Cardiac septum (tissue), 1 donor: ENCODE data around the gene LTB4R. TPM values are rescaled to one million over a fixed set of nuclear protein-coding genes. Genes with fewer than 3 reads are reported as not detected.

Source experiments
- DNase-seq: peaks from one replicate; pipeline ENCODE4 v3.0.0-alpha.2; 2020; ENCODE audit warnings: low spot score
- intact Hi-C: fragments of 100-400 bp; cut with DNase I; formaldehyde crosslinking; loops from one replicate; pipeline ENCODE4 v1.14.0; 2022
- total RNA-seq: library from RNA; stranded (reverse); fragmentation: NEBNext Ultra II Directional; extraction: Animal tissue kit (Norgen Biotek cat#: 25700); gene quantifications from one replicate; pipeline ENCODE4 v1.2.1, GENCODE V29; 2021
- donor health status: DM: no; HTN: no; CAD: no.

Gene LTB4R
- total RNA-seq, 1 donor from 2014 or later = 1.8 TPM

- no peak for DNase-seq
- intact Hi-C loops = no loop called here
Measured at GRCh38 chr14:24277606-24278321, 33.5 kb upstream of the LTB4R start.

DNA sequence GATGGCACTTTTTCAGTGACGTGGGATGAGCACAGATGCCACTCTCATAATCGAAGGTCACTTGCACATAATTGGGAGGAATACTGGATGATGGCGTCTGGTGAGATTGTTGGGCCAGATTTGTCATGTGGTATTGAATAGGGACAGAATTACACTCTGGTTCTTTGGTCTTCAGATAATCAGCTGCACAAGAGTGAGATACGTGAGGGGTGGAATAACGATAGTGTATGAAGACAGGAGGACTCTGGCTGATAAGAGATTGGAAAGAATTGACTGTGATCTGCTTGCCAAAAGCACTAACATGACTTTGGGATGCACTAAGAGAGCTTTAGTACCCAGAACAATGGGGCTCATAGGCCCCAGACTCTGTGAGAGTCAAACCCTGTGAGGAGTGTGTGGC lies 32.9 kb upstream of the LTB4R start:
- intact Hi-C loops = no loop called here
- no peak for DNase-seq

DNA sequence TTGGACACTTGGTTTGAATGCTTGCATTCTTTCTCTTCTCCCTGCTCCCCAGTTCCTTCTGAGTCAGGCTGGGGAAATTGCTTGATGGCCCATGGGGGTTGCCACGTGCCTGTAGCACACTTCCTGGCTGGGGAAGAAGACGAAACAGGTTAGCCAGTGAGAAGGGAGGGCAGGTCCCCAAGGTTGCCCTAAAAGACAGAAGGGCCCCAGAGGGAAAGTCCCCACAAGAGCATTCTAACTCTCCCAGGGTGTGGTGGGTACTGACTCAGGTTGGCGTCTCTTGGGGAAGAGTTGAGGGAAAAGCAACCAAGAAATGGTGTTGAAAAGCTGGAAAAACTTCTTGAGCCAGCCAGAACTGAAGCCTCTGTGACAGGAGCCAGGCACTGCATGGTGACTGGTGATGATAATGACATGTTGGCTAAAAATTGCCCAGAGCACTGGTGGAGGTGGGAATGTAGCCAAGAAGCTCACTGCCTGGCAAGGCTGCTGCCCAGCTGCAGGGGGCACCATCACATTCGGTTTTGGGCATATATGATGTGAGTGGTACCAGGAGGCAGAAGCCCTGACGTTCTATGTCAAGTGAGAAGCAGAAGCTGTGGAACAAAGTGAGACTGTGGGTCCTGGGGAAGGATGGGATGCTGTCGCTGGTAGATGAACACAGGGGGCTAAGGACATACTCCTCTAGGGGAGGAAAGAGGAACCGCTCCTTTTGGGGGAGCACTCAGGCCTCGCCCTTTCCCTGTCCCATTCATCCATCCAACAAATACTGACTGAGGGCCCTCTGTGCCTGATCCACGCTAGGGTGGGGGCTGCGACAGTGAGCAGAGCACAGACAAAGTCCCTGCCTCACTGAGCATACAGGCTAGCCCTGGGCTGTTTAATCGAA lies 31.8 kb upstream of the LTB4R start:
- no peak for DNase-seq

GRCh38 chr14:24280797-24281460 lies 30.4 kb upstream of the LTB4R start:
- DNase-seq = no peak
- intact Hi-C loops = no loop called here

More for the DNA sequence above, 31.8 kb upstream of the LTB4R start:
- intact Hi-C loops = no loop called here

- intact Hi-C loops = no loop called here
- no peak for DNase-seq
Measured at GRCh38 chr14:24281636-24282035, 29.7 kb upstream of the LTB4R start.

DNA sequence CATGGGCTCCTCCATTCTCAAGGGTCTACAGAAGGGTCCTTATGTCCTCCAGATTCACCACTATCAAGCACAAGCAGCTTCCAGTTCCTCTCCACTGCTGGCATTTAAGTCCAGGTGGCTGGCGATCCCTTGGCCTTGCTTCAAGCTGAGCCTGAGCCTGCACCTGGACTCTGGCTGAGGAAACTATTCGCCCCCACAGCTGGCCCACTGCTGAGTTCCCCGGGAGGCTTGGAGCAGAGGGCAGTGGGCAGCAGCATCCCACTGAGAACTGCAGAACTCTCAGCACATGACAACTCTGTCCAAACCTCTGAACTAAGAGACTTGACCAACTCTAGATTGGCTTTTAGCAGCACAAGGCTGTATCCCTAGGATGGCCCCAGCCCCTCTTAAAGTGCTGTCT lies 28.6 kb upstream of the LTB4R start:
- DNase-seq = no peak
- intact Hi-C loops = no loop called here

DNA sequence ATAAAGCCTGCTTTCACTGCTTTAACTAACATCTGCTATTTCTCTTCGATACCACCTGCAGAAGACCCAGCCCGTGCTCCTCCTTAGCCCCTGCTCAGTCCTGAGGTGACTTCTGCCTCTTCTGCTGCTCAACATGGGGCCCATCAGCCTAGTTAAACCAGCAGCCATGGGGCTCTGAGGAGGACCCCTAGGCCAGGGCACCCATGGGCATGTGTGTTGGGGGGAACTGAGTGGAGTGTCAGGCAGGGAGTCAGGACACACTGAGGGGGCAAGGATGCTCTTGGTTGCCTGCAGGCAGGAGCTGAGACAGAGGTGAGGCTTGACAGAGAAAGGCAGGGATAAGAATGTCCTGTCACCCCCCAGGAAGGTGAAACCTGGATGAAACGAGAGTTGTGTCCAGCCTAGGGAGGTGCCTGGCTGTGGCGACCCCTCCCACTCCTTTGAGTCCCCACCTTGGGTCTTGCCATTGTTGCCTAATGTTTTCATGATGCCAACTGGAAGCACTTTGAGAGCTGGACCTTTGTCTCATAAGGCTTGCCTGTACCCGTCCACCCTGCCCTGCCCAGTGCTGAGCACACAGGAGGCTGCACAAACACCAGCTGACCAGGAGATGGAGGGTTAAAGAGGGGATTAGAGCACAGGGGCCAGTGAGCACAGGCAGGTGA lies 27.4 kb upstream of the LTB4R start:
- intact Hi-C loops = no loop called here
- no peak for DNase-seq

DNA sequence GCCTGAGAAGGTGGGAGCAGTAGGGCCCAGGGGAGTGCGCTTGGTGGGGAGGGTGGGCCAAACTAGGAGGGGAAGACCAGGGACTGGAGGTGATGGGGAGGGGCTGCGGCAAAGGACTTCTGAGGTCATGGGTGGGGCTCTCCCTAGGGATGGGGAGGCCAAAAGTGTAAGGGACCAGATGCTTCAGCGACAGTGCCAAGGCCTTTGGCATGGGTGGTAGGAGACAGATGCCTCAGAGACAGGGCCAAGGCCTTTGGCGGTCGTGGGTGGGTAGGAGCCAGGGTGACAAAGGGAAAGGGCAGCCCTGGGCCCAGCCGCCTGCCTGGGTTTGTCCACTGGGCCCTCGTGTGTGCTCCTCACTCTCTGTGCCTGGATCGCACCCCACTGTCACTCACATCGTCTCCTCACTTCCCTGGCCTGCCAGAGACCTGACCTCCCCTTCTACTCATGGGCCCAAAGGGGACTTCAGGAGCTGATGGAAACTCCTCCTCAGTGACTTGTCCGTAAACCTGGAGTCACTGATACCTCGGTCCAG lies 26.7 kb upstream of the LTB4R start:
- DNase-seq = no peak
- intact Hi-C loops = no loop called here

- DNase-seq = no peak
- intact Hi-C loops = no loop called here
Measured at GRCh38 chr14:24285351-24285750, 26.0 kb upstream of the LTB4R start.

DNA sequence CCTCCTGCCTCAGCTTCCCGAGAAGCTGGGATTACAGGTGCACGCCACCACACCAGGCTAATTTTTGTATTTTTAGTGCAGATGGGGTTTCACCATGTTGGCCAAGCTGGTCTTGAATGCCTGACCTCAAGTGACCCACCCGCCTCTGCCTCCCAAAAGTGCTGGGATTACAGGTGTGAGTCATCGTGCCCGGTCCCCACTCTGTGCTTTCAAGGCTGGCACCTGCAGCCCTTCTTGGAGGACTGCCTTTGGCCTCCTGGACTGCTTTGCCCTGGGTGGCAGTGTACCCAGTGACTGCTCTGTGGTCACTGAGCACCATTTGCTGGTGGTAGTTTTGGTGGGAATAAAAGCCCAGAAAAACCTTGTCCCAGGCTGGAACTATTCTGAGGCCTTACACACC lies 24.3 kb upstream of the LTB4R start:
- intact Hi-C loops = no loop called here
- no peak for DNase-seq

DNA sequence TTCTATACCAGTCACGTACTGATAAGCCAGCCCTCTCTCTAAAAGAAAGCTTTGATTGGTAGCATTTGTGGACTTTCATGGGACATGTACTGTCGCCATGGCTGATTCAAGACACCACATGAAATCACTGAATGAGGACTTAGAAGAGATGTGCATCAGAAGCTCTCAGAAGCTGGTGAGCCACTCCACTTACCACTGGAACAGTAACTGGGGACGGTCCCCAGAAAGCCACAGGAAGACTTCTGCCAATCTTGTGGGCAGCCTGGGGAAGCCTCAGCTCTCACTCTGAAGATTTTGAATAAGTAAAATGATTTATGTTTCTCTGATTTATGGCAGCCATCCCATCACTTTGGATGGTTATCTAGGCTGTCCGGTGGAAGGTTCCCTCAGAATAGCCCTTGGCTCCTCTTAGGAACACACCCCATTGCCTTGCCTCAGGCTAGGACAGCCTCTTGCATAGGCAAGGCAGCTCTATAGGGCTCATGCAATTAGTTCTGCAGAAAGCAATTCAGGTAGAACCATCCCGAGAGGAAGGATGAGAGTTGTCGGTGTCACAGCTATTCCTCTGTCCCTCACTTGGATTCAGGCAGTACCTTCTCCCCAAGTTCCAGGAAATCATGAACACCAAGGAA lies 21.5 kb upstream of the LTB4R start:
- intact Hi-C loops = no loop called here

DNA sequence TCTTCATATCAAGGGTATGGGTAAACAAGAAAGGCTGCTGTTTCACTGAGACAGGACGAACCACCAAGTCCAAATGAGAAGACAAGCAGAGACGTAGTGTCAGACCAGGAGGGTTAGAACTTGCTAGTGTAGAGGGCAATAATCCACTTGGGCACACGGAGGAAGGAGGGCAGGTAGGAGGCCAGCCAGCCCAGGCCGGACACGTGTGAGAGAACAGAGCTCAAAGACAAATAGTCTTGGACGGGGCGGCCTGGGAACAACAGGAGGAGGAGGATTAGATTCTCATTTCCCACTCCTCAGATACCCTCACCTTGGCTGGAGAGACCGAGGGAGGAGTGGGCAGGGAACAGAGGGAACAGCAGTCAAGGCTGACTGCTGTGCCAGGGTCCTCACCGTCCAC lies 20.6 kb upstream of the LTB4R start:
- DNase-seq = no peak
- intact Hi-C loops = no loop called here

More for the DNA sequence above, 21.5 kb upstream of the LTB4R start:
- no peak for DNase-seq

- intact Hi-C loops = no loop called here
Measured at GRCh38 chr14:24291446-24292117, 19.7 kb upstream of the LTB4R start.

GRCh38 chr14:24292118-24292807 lies 19.0 kb upstream of the LTB4R start:
- intact Hi-C loops = no loop called here
- DNase-seq = no peak

More at GRCh38 chr14:24291446-24292117, 19.7 kb upstream of the LTB4R start:
- DNase-seq = no peak

GRCh38 chr14:24293525-24293924 lies 17.8 kb upstream of the LTB4R start:
- intact Hi-C loops = no loop called here
- DNase-seq = no peak

DNA sequence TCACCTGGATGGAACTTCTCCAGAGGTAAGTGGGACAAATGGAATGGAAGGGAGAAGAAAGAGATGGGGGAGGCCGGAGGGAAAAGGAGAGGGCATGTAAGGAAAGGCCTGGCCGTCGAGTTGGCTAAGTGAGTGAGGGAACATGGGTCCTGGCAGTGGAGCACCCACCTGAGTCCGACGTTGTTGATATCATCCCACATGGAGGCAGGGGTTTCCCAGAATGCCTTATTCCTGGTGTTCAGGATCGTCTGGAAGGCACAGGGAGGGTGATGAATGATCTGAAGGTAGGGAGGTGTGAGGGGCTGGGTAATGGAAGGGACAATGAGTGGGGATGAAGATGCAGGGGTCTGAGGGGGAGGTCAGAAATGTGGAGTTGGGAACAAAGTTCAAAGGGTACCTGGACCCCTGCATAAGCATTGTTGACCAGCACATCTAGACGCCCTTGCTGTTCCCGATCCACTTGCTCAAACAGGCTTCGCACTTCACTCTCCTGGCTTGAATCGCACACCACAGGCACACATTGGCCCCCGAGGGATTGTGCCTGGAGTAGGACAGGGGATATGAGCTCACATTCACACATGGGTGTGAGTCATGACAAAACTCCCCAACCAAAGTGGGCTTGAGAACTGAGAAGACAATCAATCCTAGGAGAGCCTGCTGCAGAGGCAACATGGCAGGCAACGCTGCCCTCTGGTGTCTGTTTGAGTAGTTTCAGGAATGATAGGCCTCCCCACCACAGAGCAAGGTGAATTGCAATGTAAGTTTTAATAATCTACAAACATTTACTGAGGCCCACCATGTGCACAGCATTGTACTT lies 14.8 kb upstream of the LTB4R start:
- intact Hi-C loops = loop anchor here (2.0 kb wide), 1 partner anchor 238 kb away; no protein-coding TSS in a partner anchor
- peak; percentile 84 for DNase-seq
